A549 (cell line): ENCODE results near the gene VSNL1. TPM values are rescaled to one million over a fixed set of nuclear protein-coding genes. Genes with fewer than 3 reads are reported as not detected.

Source experiments
- ATAC-seq, 2 experiments: fragments of 200-7000 bp in 1 of 2; fragments of >200 bp in 1 of 2; cut with Nextera tagmentation in 1 of 2; cut with Tn5 transposase in 1 of 2; 3 replicates each; pipeline versions ENCODE4 v1.8.0 to v1.9.1; 2018 to 2020; ENCODE audit warnings: mild to moderate bottlenecking in 1 of 2, moderate library complexity in 1 of 2
- CTCF ChIA-PET: fragments of 300-600 bp; sonication (Branson Sonifier 250); formaldehyde crosslinking; extraction: SDS; loops from one replicate; lab custom pipeline; 2021; ENCODE audit warnings: antibody characterized with exemption, inconsistent platforms; lab: Yijun Ruan, JAX
- POLR2A ChIA-PET: fragments of 350-600 bp; formaldehyde crosslinking; extraction: SDS; loops from one replicate; lab custom pipeline; 2021; ENCODE audit warnings: antibody characterized with exemption, inconsistent platforms; lab: Yijun Ruan, JAX
- DNase-seq, 2 experiments: peaks; one replicate each; pipeline versions ENCODE4 v3.0.0 to v3.0.0-alpha.2; 2011 to 2016; ENCODE audit warnings: low read depth in 1 of 2, low spot score in 1 of 2
- FAIRE-seq: peaks from 2 replicates; lab custom pipeline; 2011; peaks lifted over from hg19 to GRCh38; lab: Jason Lieb, UNC
- H3K27ac ChIP-seq, 2 experiments: fragments of >200 bp; sonication (Bioruptor Twin); formaldehyde crosslinking; 3 replicates each; pipeline ENCODE4 v1.5.1; 2016 to 2017
- H3K4me1 ChIP-seq: fragments of >200 bp; sonication (Bioruptor Twin); formaldehyde crosslinking; 3 replicates; pipeline ENCODE4 v1.6.1; 2016
- H3K4me2 ChIP-seq: fragments of >200 bp; sonication (Bioruptor Twin); formaldehyde crosslinking; 3 replicates; pipeline ENCODE4 v1.6.1; 2016
- H3K4me3 ChIP-seq: fragments of >200 bp; sonication (Bioruptor Twin); formaldehyde crosslinking; 3 replicates; pipeline ENCODE4 v1.5.1; 2016
- H3K9me3 ChIP-seq: fragments of >200 bp; sonication (Bioruptor Twin); formaldehyde crosslinking; 3 replicates; pipeline ENCODE4 v1.6.1; 2016
- ATOH8 ChIP-seq: fragments of 250-450 bp; sonication (Bioruptor Pico); IDR thresholded peaks from 2 replicates; pipeline ENCODE4 v1.5.0; 2020; ENCODE audit warnings: low read depth, mild to moderate bottlenecking, moderate library complexity
- BCL3 ChIP-seq: fragments of >200 bp; sonication (Bioruptor Twin); formaldehyde crosslinking; IDR thresholded peaks from 3 replicates; pipeline ENCODE4 v1.6.1; 2016
- BHLHE40 ChIP-seq: IDR thresholded peaks from 2 replicates; pipeline ENCODE4 v1.6.1; 2012; ENCODE audit warnings: low read depth, low read length, inconsistent platforms
- CHD2 ChIP-seq: fragments of 150-350 bp; IDR thresholded peaks from 2 replicates; pipeline ENCODE4 v1.6.1; 2014; ENCODE audit warnings: low read length; ENCODE audit not compliant: partially characterized antibody
- ELK1 ChIP-seq: fragments of 150-350 bp; IDR thresholded peaks from 2 replicates; pipeline ENCODE4 v1.6.1; 2014; ENCODE audit warnings: low read depth, mild to moderate bottlenecking, low read length
- ESRRA ChIP-seq: fragments of 150-350 bp; IDR thresholded peaks from 2 replicates; pipeline ENCODE4 v1.6.1; 2014; ENCODE audit warnings: mild to moderate bottlenecking, low read length, borderline replicate concordance
- FOSB ChIP-seq: fragments of 250-450 bp; sonication (Bioruptor Pico); IDR thresholded peaks from 2 replicates; pipeline ENCODE4 v1.5.0; 2020; ENCODE audit warnings: mild to moderate bottlenecking, moderate library complexity
- FOSL2 ChIP-seq, 2 experiments: fragments of 450-650 bp in 1 of 2; fragments of >200 bp in 1 of 2; sonication (Bioruptor Twin) in 1 of 2; formaldehyde crosslinking; IDR thresholded peaks; 2 replicates each; pipeline versions ENCODE4 v1.5.0 to v1.6.1; 2016 to 2020; ENCODE audit warnings: mild to moderate bottlenecking in 1 of 2, moderate library complexity in 1 of 2
- FOXS1 ChIP-seq: fragments of 250-450 bp; sonication (Bioruptor Pico); IDR thresholded peaks from 2 replicates; pipeline ENCODE4 v1.5.0; 2020; ENCODE audit warnings: mild to moderate bottlenecking, moderate library complexity
- GATA3 ChIP-seq: IDR thresholded peaks from 2 replicates; pipeline ENCODE4 v1.6.1; 2012; ENCODE audit warnings: borderline replicate concordance
- HEYL ChIP-seq: fragments of 250-450 bp; sonication (Bioruptor Pico); IDR thresholded peaks from 2 replicates; pipeline ENCODE4 v1.8.0; 2021; ENCODE audit warnings: mild to moderate bottlenecking, moderate library complexity
- JUN ChIP-seq, 2 experiments: fragments of >200 bp; sonication (Bioruptor Twin); formaldehyde crosslinking; IDR thresholded peaks; 2 replicates in 1 of 2; 3 replicates in 1 of 2; pipeline ENCODE4 v1.6.1; 2016 to 2017
- MAX ChIP-seq: IDR thresholded peaks from 2 replicates; pipeline ENCODE4 v1.6.1; 2012
- MAZ ChIP-seq: fragments of 150-350 bp; IDR thresholded peaks from 2 replicates; pipeline ENCODE4 v1.6.1; 2014; ENCODE audit warnings: antibody characterized with exemption, low read depth, low read length, borderline replicate concordance
- NFE2L2 ChIP-seq: fragments of 150-350 bp; conservative IDR thresholded peaks from 2 replicates; pipeline ENCODE4 v1.6.1; 2014; ENCODE audit warnings: low read length
- NR3C1 ChIP-seq: fragments of >200 bp; sonication (Bioruptor Twin); formaldehyde crosslinking; IDR thresholded peaks from 3 replicates; pipeline ENCODE4 v1.6.1; 2017
- PHF8 ChIP-seq: fragments of 200-600 bp; sonication (generic); IDR thresholded peaks from 2 replicates; pipeline ENCODE4 v1.6.1; 2016; ENCODE audit warnings: low read depth, mild to moderate bottlenecking, antibody characterized with exemption, moderate library complexity, borderline replicate concordance
- POLR2AphosphoS2 ChIP-seq: conservative IDR thresholded peaks from 2 replicates; pipeline ENCODE4 v1.6.1; 2012; ENCODE audit warnings: low read length, improper control_type of control experiment, inconsistent platforms
- RAD21 ChIP-seq, 2 experiments: fragments of >200 bp in 1 of 2; sonication (Bioruptor Twin) in 1 of 2; formaldehyde crosslinking in 1 of 2; IDR thresholded peaks in 1 of 2; conservative IDR thresholded peaks in 1 of 2; 2 replicates in 1 of 2; 3 replicates in 1 of 2; pipeline ENCODE4 v1.6.1; 2012 to 2018; ENCODE audit warnings: inconsistent platforms in 1 of 2
- SMC3 ChIP-seq: fragments of >200 bp; sonication (Bioruptor Twin); formaldehyde crosslinking; IDR thresholded peaks from 3 replicates; pipeline ENCODE4 v1.6.1; 2018; ENCODE audit warnings: inconsistent platforms
- TFCP2L1 ChIP-seq: fragments of 250-450 bp; sonication (Bioruptor Pico); IDR thresholded peaks from 2 replicates; pipeline ENCODE4 v1.5.0; 2021; ENCODE audit warnings: mild to moderate bottlenecking
- TP53 ChIP-seq: fragments of 250-450 bp; sonication (Bioruptor Pico); IDR thresholded peaks from 2 replicates; pipeline ENCODE4 v1.5.0; 2021; ENCODE audit warnings: mild to moderate bottlenecking, moderate library complexity
- USF2 ChIP-seq: fragments of 450-650 bp; IDR thresholded peaks from 2 replicates; pipeline ENCODE4 v1.6.1; 2014; ENCODE audit warnings: antibody characterized with exemption
- ZC3H11A ChIP-seq: fragments of 450-650 bp; IDR thresholded peaks from 2 replicates; pipeline ENCODE4 v1.6.1; 2014; ENCODE audit warnings: antibody characterized with exemption, mild to moderate bottlenecking
- WGBS: methylation state at CpG from one replicate; pipeline ENCODE4 v1.1.6; 2017; ENCODE audit errors: missing lambda C conversion rate; 5-methylcytosine and 5-hydroxymethylcytosine counted together
- polyA plus RNA-seq, 4 experiments: library from polyadenylated mRNA; depleted of rRNA in 3 of 4; stranded (reverse); fragments of >200 nt; fragmentation: RNase III in 1 of 4; extraction: RNeasy Plus Mini Kit Qiagen cat#74134 plus additional on column Dnase treatment in 1 of 4; gene quantifications; 2 replicates in 3 of 4; 3 replicates in 1 of 4; pipeline ENCODE4 v1.2.3, GENCODE V29; 2011 to 2017

The VSNL1 gene
- polyA plus RNA-seq, 2 of the 4 experiments (the other 2 are of a cell fraction), result not detected

GRCh38 chr2:17620280-17620679 is 79.8 kb downstream of the VSNL1 start:
- no peak for TF ChIP-seq FOSB (CRISPR knock-in tag)
- no peak for TF ChIP-seq HEYL (CRISPR knock-in tag)
- TF ChIP-seq ELK1, result no peak
- H3K4me2 ChIP-seq, result no peak overlapping the region; the same call in 2 of the 3 replicates
- ATAC-seq, result peak; percentile 20 to 23; a peak in 1 of 6 replicates
- H3K27ac ChIP-seq, result no peak overlapping the region
- CTCF ChIA-PET, result no interaction called here
- POLR2A ChIA-PET, result no interaction called here
- H3K4me1 ChIP-seq, result peaks cover 13% of the 10 kb centered on the region; the same call in 1 of the 3 replicates
- no peak for FAIRE-seq
- no peak overlapping the region for H3K4me3 ChIP-seq
- H3K9me3 ChIP-seq, result no peaks in the 10 kb centered on the region
- no peak for DNase-seq
- WGBS, result 45% methylated on average over 6 of the region's 6 CpGs

- DNase-seq (no peak), FAIRE-seq (no peak), ATAC-seq (no peak)
- Histone ChIP-seq H3K4me2 (peak overlapping the region; percentile 4; the same call in 1 of the 3 replicates), H3K4me1 (peaks cover 13% of the 10 kb centered on the region; the same call in 1 of the 3 replicates), H3K9me3 (no peaks in the 10 kb centered on the region), H3K4me3 (no peak overlapping the region), H3K27ac (no peak overlapping the region)
- POLR2A ChIA-PET, result no interaction called here
- TF ChIP-seq FOSL2 (IDR thresholded peaks at IDR 0.05) (no peak), FOSL2 (CRISPR knock-in tag; IDR thresholded peaks at IDR 0.05) (peak; percentile 30; the same call in 1 of the 2 replicates), NFE2L2 (no peak)
- CTCF ChIA-PET, result interaction anchor here (1.8 kb wide), 1 partner anchor 23 kb away, joined by 6 read pairs; no protein-coding TSS in a partner anchor
Measured at GRCh38 chr2:17620841-17621240, 80.3 kb downstream of the VSNL1 start.

GRCh38 chr2:17621781-17622180 is 81.3 kb downstream of the VSNL1 start:
- Histone ChIP-seq H3K4me3 (no peak overlapping the region), H3K27ac (no peak overlapping the region), H3K9me3 (no peaks in the 10 kb centered on the region), H3K4me2 (no peak overlapping the region; the same call in 2 of the 3 replicates), H3K4me1 (peaks cover 13% of the 10 kb centered on the region; the same call in 1 of the 3 replicates)
- WGBS, result 45% methylated on average over 2 of the region's 2 CpGs
- POLR2A ChIA-PET, result no interaction called here
- TF ChIP-seq TP53 (no peak), JUN (IDR thresholded peaks at IDR 0.05) (no peak), FOSL2 (IDR thresholded peaks at IDR 0.05) (no peak), FOSL2 (CRISPR knock-in tag; IDR thresholded peaks at IDR 0.05) (no peak), GATA3 (no peak), ELK1 (no peak), MAZ (no peak)
- CTCF ChIA-PET, result interaction anchor here (0.8 to 1.8 kb wide), 3 partner anchors 12 to 24 kb away, joined by 3 to 6 read pairs (median 4); no protein-coding TSS in a partner anchor
- ATAC-seq (peak; percentile 42 to 59; a peak in 3 of 6 replicates), FAIRE-seq (no peak), DNase-seq (peak in 1 of 2 experiments; percentile 16)

GRCh38 chr2:17625446-17625845 is 85.0 kb downstream of the VSNL1 start:
- Histone ChIP-seq H3K27ac (no peak overlapping the region), H3K9me3 (peaks cover 6% of the 10 kb centered on the region; the same call in 1 of the 3 replicates), H3K4me1 (peaks cover 12% of the 10 kb centered on the region; the same call in 1 of the 3 replicates), H3K4me2 (no peak overlapping the region), H3K4me3 (no peak overlapping the region)
- ChIA-PET POLR2A (no interaction called here), CTCF (interaction anchor here (0.6 to 1.0 kb wide), 2 partner anchors 15 to 20 kb away, joined by 4 read pairs; no protein-coding TSS in a partner anchor)
- no peak for DNase-seq
- 62% methylated on average over 3 of the region's 3 CpGs for WGBS
- FAIRE-seq, result no peak
- no peak for ATAC-seq
- TF ChIP-seq FOSL2 (IDR thresholded peaks at IDR 0.05), result no peak
- no peak for TF ChIP-seq FOSL2 (CRISPR knock-in tag; IDR thresholded peaks at IDR 0.05)
- TF ChIP-seq RAD21 (conservative IDR thresholded peaks at IDR 0.05 in 1 of 2, IDR thresholded peaks at IDR 0.05 in 1 of 2), result no peak
- no peak for TF ChIP-seq GATA3
- no peak for TF ChIP-seq CHD2
- no peak for TF ChIP-seq FOXS1 (CRISPR knock-in tag)
- TF ChIP-seq NR3C1, result no peak
- TF ChIP-seq SMC3, result no peak
- no peak for TF ChIP-seq TFCP2L1
- TF ChIP-seq PHF8, result no peak
- TF ChIP-seq ATOH8 (CRISPR knock-in tag), result no peak
- TF ChIP-seq ZC3H11A, result no peak
- TF ChIP-seq POLR2AphosphoS2, result no peak
- TF ChIP-seq BHLHE40, result no peak
- no peak for TF ChIP-seq MAX
- no peak for TF ChIP-seq BCL3
- TF ChIP-seq USF2, result no peak
- no peak for TF ChIP-seq ESRRA
- no peak for TF ChIP-seq JUN (IDR thresholded peaks at IDR 0.05)
